ENCODE data around the gene CDH8. TPM values are rescaled to one million over a fixed set of nuclear protein-coding genes. Genes with fewer than 3 reads are reported as not detected.

The CDH8 gene
- total RNA-seq, 4 donors from 2014 or later: not detected

DNA sequence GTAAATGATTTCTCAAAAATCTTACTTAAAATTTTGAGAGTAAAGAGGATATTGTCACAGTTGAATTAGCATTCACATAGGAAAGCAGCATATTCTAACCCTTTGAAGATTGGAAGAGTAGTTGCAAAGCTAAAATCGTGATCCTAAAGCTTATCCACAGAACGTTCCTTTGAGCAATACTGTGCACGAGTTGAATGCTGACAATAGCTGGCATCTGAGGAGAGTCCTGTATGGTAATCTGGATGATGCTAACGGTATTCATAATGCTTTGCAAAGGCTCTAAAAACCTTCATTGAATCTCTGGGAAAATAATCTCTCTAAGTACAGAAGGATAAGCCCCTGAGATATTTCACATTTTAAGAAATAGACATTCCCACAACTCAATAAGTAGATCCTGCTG lies 354.6 kb downstream of the CDH8 start:
- H3K36me3 ChIP-seq: no peaks in the 10 kb centered on the region
- no peak for DNase-seq
- intact Hi-C loops (cut with DNase I): no loop called here
- H3K9me3 ChIP-seq: no peaks in the 10 kb centered on the region
- no peaks in the 10 kb centered on the region for H3K27me3 ChIP-seq
- 61 to 79% methylated on average over 4 of the region's 4 CpGs for WGBS, 2 donors
- no peak for TF ChIP-seq POLR2A (IDR thresholded peaks at IDR 0.05)
- TF ChIP-seq, protein P1, sequence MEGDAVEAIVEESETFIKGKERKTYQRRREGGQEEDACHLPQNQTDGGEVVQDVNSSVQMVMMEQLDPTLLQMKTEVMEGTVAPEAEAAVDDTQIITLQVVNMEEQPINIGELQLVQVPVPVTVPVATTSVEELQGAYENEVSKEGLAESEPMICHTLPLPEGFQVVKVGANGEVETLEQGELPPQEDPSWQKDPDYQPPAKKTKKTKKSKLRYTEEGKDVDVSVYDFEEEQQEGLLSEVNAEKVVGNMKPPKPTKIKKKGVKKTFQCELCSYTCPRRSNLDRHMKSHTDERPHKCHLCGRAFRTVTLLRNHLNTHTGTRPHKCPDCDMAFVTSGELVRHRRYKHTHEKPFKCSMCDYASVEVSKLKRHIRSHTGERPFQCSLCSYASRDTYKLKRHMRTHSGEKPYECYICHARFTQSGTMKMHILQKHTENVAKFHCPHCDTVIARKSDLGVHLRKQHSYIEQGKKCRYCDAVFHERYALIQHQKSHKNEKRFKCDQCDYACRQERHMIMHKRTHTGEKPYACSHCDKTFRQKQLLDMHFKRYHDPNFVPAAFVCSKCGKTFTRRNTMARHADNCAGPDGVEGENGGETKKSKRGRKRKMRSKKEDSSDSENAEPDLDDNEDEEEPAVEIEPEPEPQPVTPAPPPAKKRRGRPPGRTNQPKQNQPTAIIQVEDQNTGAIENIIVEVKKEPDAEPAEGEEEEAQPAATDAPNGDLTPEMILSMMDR (IDR thresholded peaks at IDR 0.05): no peak
- no peak overlapping the region for H3K27ac ChIP-seq
- no peak overlapping the region for H3K4me3 ChIP-seq (replicated peaks in 1 of 3)
- no peaks in the 10 kb centered on the region for H3K4me1 ChIP-seq

- Histone ChIP-seq H3K27ac (no peak overlapping the region), H3K27me3 (no peaks in the 10 kb centered on the region), H3K9me3 (no peaks in the 10 kb centered on the region), H3K4me1 (no peaks in the 10 kb centered on the region), H3K4me3 (replicated peaks in 1 of 3) (no peak overlapping the region), H3K36me3 (no peaks in the 10 kb centered on the region)
- intact Hi-C loops (cut with DNase I): no loop called here
- 68 to 76% methylated on average over 1 of the region's 1 CpG for whole genome bisulfite sequencing, 2 donors
- no peak for DNase-seq
- no peak for TF ChIP-seq POLR2A (IDR thresholded peaks at IDR 0.05)
- TF ChIP-seq, protein P1 (IDR thresholded peaks at IDR 0.05): no peak
Measured at GRCh38 chr16:61681124-61681523, 355.1 kb downstream of the CDH8 start.

GRCh38 chr16:61678182-61678581 lies 358.1 kb downstream of the CDH8 start:
- 55 to 68% methylated on average over 3 of the region's 3 CpGs for WGBS, 2 donors
- intact Hi-C loops (cut with DNase I): no loop called here

GRCh38 chr16:61677776-61678175 lies 358.5 kb downstream of the CDH8 start:
- Histone ChIP-seq H3K9me3 (no peaks in the 10 kb centered on the region), H3K27ac (no peak overlapping the region), H3K4me1 (no peaks in the 10 kb centered on the region), H3K4me3 (replicated peaks in 1 of 3) (no peak overlapping the region), H3K36me3 (no peaks in the 10 kb centered on the region), H3K27me3 (no peaks in the 10 kb centered on the region)
- WGBS, 2 donors: 51% methylated on average over 5 of the region's 5 CpGs
- no peak for DNase-seq
- TF ChIP-seq POLR2A (IDR thresholded peaks at IDR 0.05): no peak
- TF ChIP-seq, protein P1 (IDR thresholded peaks at IDR 0.05): no peak
- intact Hi-C loops (cut with DNase I): no loop called here

More at GRCh38 chr16:61678182-61678581, 358.1 kb downstream of the CDH8 start:
- Histone ChIP-seq H3K4me1 (no peaks in the 10 kb centered on the region), H3K9me3 (no peaks in the 10 kb centered on the region), H3K4me3 (replicated peaks in 1 of 3) (no peak overlapping the region), H3K27me3 (no peaks in the 10 kb centered on the region), H3K27ac (no peak overlapping the region), H3K36me3 (no peaks in the 10 kb centered on the region)
- DNase-seq: no peak
- TF ChIP-seq, protein P1 (IDR thresholded peaks at IDR 0.05): no peak
- no peak for TF ChIP-seq POLR2A (IDR thresholded peaks at IDR 0.05)

- H3K27me3 ChIP-seq: no peaks in the 10 kb centered on the region
- H3K27ac ChIP-seq: no peak overlapping the region
- DNase-seq: no peak
- TF ChIP-seq POLR2A (IDR thresholded peaks at IDR 0.05): no peak
- TF ChIP-seq, protein P1 (IDR thresholded peaks at IDR 0.05): no peak
- intact Hi-C loops (cut with DNase I): no loop called here
- H3K4me1 ChIP-seq: no peaks in the 10 kb centered on the region
- WGBS, 2 donors: 91% methylated on average over 2 of the region's 2 CpGs
- no peaks in the 10 kb centered on the region for H3K36me3 ChIP-seq
- H3K4me3 ChIP-seq (replicated peaks in 1 of 3): no peak overlapping the region
- no peaks in the 10 kb centered on the region for H3K9me3 ChIP-seq
Measured at GRCh38 chr16:61676740-61677139, 359.5 kb downstream of the CDH8 start.

All from thyroid gland (tissue), 4 donors.